ENCODE results near the gene PTCH1.

DNA sequence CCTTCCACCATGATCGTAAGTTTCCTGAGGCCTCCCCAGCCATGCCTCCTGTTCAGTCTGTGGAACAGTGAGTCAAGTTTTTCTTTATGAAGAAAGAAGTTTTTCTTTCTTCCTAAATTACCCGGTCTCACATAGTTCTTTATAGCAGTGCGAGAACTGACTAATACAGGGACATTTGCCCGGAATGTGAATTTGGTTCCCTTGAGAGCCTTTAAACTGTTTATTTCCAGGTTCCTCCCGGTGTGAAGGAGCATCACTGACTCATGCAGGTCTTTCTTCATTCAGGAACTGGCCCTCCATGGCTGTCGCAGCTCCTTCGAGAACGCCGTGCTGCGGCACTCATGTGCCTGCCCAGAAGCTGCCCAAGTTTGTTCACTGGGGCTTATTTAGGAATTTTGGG is 87.7 kb downstream of the PTCH1 start:
- TF ChIP-seq CTCF (IDR thresholded peaks at IDR 0.05) (no peak), POLR2A (IDR thresholded peaks at IDR 0.05) (no peak)

Measured in prostate gland (tissue), 2 donors.